Adrenal gland (tissue), 19 donors: ENCODE measurements around the gene PRSS38. TPM values are rescaled to one million over a fixed set of nuclear protein-coding genes. Genes with fewer than 3 reads are reported as not detected.
A peak's percentile ranks its signal among the peaks of the same experiment; 100 is the strongest.

ENCODE experiments used
- DNase-seq, 7 donors: peaks; one replicate each; pipeline ENCODE4 v3.0.0-alpha.2; 2019 to 2020
- H3K27ac ChIP-seq, 5 donors: fragments of 200-600 bp; sonication (generic) in 4 of 5; 1 replicate in 3 of 5; 2 replicates in 2 of 5; pipeline versions ENCODE4 v1.5.1 to v1.8.0; 2016 to 2020; ENCODE audit warnings: mild to moderate bottlenecking in 1 of 5
- H3K27me3 ChIP-seq: fragments of 200-600 bp; 2 replicates; pipeline ENCODE4 v1.8.0; 2021
- H3K36me3 ChIP-seq, 2 donors: fragments of 200-600 bp; replicated peaks in 1 of 2; 1 replicate in 1 of 2; 2 replicates in 1 of 2; pipeline versions ENCODE4 v1.5.1 to v1.8.0; 2018 to 2022
- H3K4me1 ChIP-seq, 2 donors: fragments of 200-600 bp; replicated peaks in 1 of 2; 1 replicate in 1 of 2; 2 replicates in 1 of 2; pipeline versions ENCODE4 v1.5.1 to v1.8.0; 2018 to 2021
- H3K4me3 ChIP-seq, 4 donors: fragments of 200-600 bp; sonication (generic) in 3 of 4; one replicate each; pipeline ENCODE4 v1.5.1; 2016 to 2018
- H3K9me3 ChIP-seq, 3 donors: fragments of 200-600 bp; sonication (generic) in 1 of 3; replicated peaks in 1 of 3; 1 replicate in 2 of 3; 2 replicates in 1 of 3; pipeline versions ENCODE4 v1.5.1 to v1.8.0; 2016 to 2021
- POLR2A ChIP-seq, 2 donors: fragments of 450-650 bp; IDR thresholded peaks; one replicate each; pipeline ENCODE4 v1.6.1; 2017; ENCODE audit warnings: antibody characterized with exemption in 2 of 2, mild to moderate bottlenecking in 2 of 2, moderate library complexity in 1 of 2
- WGBS, 4 donors: extraction: QIAGEN DNeasy Blood & Tissue Kit in 2 of 4; methylation state at CpG; one replicate each; pipeline versions ENCODE4 v1.1.5 to v1.1.7; 2013 to 2017; 5-methylcytosine and 5-hydroxymethylcytosine counted together
- intact Hi-C, 2 donors: fragments of 100-400 bp; cut with DNase I; formaldehyde crosslinking; loops; one replicate each; pipeline versions ENCODE4 v1.14.1 to v1.15.0; 2022 to 2023
- long read RNA-seq, 10 donors: library from polyadenylated mRNA in 3 of 10; unstranded in 2 of 10; stranded (forward) in 1 of 10; transcript quantifications; one replicate each; pipeline ENCODE4 v2.0.0 and lab custom pipeline, GENCODE V29; 2021 to 2026
- polyA plus RNA-seq, 3 donors: library from polyadenylated mRNA; stranded (reverse); fragments of 200-250 nt in 2 of 3; fragments of 350-450 nt in 1 of 3; fragmentation: Illumina TruSeq in 1 of 3; extraction: RNeasy Lipid Tissue Mini Kit (QIAGEN cat#74804) in 1 of 3; gene quantifications; one replicate each; pipeline ENCODE4 v1.2.3, GENCODE V29; 2013 to 2014
- total RNA-seq, 9 donors: library from RNA; depleted of rRNA in 4 of 9; stranded (reverse); fragments of >200 nt in 4 of 9; fragments of 120-200 nt in 1 of 9; fragmentation: NEBNext Ultra II Directional in 1 of 9; extraction: Animal tissue kit (Norgen Biotek cat#: 25700) in 1 of 9; gene quantifications; one replicate each; pipeline versions ENCODE4 v1.1.0 to v1.2.4, GENCODE V29; 2013 to 2023
- TF ChIP-seq, protein P1 (sequence below), 6 experiments: fragments of 450-650 bp in 4 of 6; fragments of 200-600 bp in 2 of 6; sonication (generic) in 1 of 6; IDR thresholded peaks; 1 replicate in 5 of 6; 2 replicates in 1 of 6; pipeline versions ENCODE4 v1.5.1 to v1.8.0; 2016 to 2021; ENCODE audit warnings: antibody characterized with exemption in 6 of 6, mild to moderate bottlenecking in 2 of 6, moderate library complexity in 1 of 6
- donor health status: healthy with polysubstance abuse.
- donor health status: Bipolar disorder and iron deficiency.
- donor health status: DM: yes; HTN: yes; CAD: no.
- donor health status: DM: no; HTN: no; CAD: no.
- donor health status: DM: no; HTN: no; CAD: no.
- donor health status: DM: yes; HTN: yes; CAD: no.

The PRSS38 gene
- total RNA-seq, result not detected
- not detected for polyA plus RNA-seq
- long read RNA-seq, donor 1, result 0 reads
- long read RNA-seq, donor 2, result 0 reads
- long read RNA-seq, donor 3, result 0 reads
- long read RNA-seq, donor 4, result 0 reads
- long read RNA-seq, donor 5, result 0 reads
- long read RNA-seq, donor 6, result 0 reads
- long read RNA-seq, donor 7, result 0 reads
- long read RNA-seq, donor 8, result 0 reads
- long read RNA-seq, donor 9, result 0 reads
- long read RNA-seq, donor 10, result 0 reads

DNA sequence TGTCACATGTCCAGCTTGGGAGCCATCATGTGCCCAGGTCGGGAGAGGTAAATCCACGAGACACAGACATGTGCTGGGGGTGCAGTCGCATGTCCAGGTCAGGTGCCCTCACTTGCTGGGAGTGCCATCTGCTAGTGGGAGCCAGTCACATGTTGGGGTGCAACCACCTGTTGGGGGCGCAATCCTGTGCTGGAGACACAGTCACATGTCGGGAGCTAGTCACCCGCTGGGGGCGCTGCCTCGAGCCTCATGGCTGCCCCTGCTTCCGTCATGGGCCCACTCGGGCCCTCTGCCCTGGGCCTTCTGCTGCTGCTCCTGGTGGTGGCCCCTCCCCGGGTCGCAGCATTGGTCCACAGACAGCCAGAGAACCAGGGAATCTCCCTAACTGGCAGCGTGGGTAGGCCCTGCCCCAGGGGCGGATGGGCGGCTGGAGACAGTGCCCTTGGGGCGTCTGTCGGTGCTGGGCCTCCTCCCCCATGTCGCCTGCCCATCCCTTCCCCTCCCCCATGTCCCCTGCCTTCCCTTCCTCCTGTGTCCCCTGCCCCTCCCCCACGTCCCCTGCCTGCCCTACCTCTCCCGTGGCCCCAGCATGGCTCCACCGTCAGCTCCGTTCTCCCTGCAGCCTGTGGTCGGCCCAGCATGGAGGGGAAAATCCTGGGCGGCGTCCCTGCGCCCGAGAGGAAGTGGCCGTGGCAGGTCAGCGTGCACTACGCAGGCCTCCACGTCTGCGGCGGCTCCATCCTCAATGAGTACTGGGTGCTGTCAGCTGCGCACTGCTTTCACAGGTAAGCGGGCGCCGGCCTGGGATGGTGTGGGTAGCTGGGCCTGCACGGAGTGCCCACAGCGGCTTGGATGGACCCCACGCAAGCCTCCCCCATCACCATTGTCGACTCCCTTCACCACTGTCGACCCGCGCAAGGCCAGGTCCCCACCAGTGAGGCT lies at the start of gene PRSS38:
Gene PRSS38 (plus strand): TSS at position 208 of the 942 bp plus-strand sequence. CDS start 42 bp downstream, at position 250.
- TF ChIP-seq, protein P1, sequence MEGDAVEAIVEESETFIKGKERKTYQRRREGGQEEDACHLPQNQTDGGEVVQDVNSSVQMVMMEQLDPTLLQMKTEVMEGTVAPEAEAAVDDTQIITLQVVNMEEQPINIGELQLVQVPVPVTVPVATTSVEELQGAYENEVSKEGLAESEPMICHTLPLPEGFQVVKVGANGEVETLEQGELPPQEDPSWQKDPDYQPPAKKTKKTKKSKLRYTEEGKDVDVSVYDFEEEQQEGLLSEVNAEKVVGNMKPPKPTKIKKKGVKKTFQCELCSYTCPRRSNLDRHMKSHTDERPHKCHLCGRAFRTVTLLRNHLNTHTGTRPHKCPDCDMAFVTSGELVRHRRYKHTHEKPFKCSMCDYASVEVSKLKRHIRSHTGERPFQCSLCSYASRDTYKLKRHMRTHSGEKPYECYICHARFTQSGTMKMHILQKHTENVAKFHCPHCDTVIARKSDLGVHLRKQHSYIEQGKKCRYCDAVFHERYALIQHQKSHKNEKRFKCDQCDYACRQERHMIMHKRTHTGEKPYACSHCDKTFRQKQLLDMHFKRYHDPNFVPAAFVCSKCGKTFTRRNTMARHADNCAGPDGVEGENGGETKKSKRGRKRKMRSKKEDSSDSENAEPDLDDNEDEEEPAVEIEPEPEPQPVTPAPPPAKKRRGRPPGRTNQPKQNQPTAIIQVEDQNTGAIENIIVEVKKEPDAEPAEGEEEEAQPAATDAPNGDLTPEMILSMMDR (IDR thresholded peaks at IDR 0.05), result no peak
- TF ChIP-seq POLR2A (IDR thresholded peaks at IDR 0.05), result no peak
- Histone ChIP-seq H3K4me1 (no peaks in the 10 kb centered on the region), H3K27ac (no peak within 1 kb of the TSS), H3K9me3 (no peaks in the 10 kb centered on the region), H3K27me3 (no peaks in the 10 kb centered on the region), H3K36me3 (no peaks in the 10 kb centered on the region), H3K4me3 (no peak within 1 kb of the TSS)
- intact Hi-C loops, result no loop called here
- DNase-seq, result no peak
- 90 to 92% (median 91%) methylated on average over 18 to 44 of the region's 44 CpGs for WGBS, 4 donors

DNA sequence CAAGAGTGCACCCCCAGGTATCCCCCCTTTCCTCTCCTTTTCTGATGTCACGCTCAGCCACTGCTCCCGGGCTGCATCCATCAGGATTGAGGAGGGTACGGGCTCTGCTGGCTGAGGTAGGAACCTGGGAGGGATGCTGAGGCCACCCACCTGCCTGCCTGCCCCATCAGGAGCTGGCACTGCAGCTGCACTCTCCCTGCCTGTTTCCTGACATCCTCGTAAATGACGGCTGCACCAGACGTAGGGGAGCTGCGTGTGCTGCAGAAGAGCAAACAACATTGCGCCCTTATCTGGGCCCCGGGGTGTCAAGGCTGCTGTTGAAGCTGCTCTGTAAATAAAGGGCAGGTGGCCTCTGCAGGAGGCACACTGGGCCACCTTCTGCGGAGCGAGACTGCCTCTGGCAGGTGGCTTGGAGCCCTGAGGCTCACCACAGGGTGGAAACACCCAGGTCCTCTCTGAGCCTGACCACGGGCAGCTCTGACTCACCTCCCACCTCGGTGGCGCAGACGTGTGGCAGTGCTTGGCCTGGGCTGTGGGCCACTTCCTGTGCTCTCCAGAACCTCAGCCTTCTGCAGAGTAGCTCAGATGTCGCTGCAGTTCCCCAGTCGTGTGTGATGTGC lies 49.4 kb upstream of the PRSS38 start:
- H3K9me3 ChIP-seq, result no peaks in the 10 kb centered on the region
- peaks cover 2 to 17% of the 10 kb centered on the region in 2 donors for H3K4me1 ChIP-seq
- no peaks in the 10 kb centered on the region for H3K27me3 ChIP-seq
- H3K4me3 ChIP-seq, result no peak overlapping the region
- H3K36me3 ChIP-seq, result peaks cover 0 to 61% of the 10 kb centered on the region in 2 donors
- intact Hi-C loops, result loop anchor here in 1 of 2 donors (10.0 kb wide), 1 partner anchor 281 kb away; no protein-coding TSS in a partner anchor
- DNase-seq, result peak in 2 of 7 donors; percentile 32 to 68
- no peak for TF ChIP-seq POLR2A (IDR thresholded peaks at IDR 0.05)
- TF ChIP-seq, protein P1 (IDR thresholded peaks at IDR 0.05), result no peak
- 46 to 74% (median 70%) methylated on average over 3 to 17 of the region's 17 CpGs for WGBS, 4 donors
- H3K27ac ChIP-seq, result no peak overlapping the region

DNA sequence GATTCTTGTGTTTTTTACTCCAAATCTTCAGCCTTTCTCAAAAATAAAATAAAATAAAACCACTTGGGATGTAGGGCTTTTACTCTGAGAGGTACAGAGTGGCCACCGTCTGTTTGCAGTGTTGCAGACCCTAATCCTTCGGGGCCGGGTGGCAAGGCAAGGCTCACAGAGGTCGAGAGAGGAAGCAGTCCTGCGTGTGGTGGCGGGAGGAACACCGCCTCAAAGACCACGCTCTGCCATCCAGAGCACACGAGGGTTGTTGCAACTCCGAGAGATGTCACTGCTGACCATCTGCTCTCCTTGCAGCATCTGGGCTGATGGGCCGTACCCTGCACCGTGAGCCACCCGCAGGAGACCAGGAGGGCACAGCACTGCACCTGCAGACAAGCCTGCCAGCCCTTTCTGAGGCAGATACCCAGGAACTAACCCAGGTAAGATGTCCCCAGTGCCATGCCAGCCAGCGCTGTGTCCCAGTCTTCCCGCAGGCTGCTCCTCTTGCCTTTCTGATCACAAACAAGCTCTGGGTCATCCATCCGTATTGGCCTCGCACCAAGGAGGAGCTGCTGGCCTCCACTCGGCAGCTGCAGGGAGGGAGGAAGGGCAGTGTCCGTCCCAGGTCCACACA lies 48.7 kb upstream of the PRSS38 start:
- Histone ChIP-seq H3K36me3 (peaks cover 0 to 57% of the 10 kb centered on the region in 2 donors), H3K9me3 (no peaks in the 10 kb centered on the region), H3K4me3 (no peak overlapping the region), H3K27me3 (no peaks in the 10 kb centered on the region), H3K27ac (no peak overlapping the region), H3K4me1 (peaks cover 2 to 17% of the 10 kb centered on the region in 2 donors)
- DNase-seq, result no peak
- WGBS, 4 donors, result 70 to 78% (median 74%) methylated on average over 12 to 19 of the region's 19 CpGs
- intact Hi-C loops, result loop anchor here in 1 of 2 donors (10.0 kb wide), 1 partner anchor 282 kb away; no protein-coding TSS in a partner anchor
- TF ChIP-seq, protein P1 (IDR thresholded peaks at IDR 0.05), result no peak
- TF ChIP-seq POLR2A (IDR thresholded peaks at IDR 0.05), result no peak
